K562 (cell line): ENCODE measurements around the gene CD40.

ENCODE experiments used
- CTCF ChIP-seq, 3 experiments: IDR thresholded peaks in 2 of 3; conservative IDR thresholded peaks in 1 of 3; 2 replicates each; pipeline ENCODE4 v1.5.1; 2011 to 2012; ENCODE audit warnings: low read length in 3 of 3, mild to moderate bottlenecking in 3 of 3, control low read depth in 2 of 3, improper control_type of control experiment in 1 of 3, inconsistent platforms in 1 of 3, low read depth in 1 of 3, mixed read lengths in 1 of 3, moderate library complexity in 1 of 3; ENCODE audit not compliant: insufficient read depth in 2 of 3
- FOXA1 ChIP-seq: fragments of 450-650 bp; IDR thresholded peaks from 2 replicates; pipeline ENCODE4 v1.6.1; 2016; ENCODE audit warnings: mild to moderate bottlenecking, borderline replicate concordance
- GABPA ChIP-seq: fragments of 200-800 bp; sonication (Bioruptor generic); conservative IDR thresholded peaks from 2 replicates; pipeline ENCODE4 v1.6.1; 2016; ENCODE audit warnings: low read depth, missing genetic modification characterization, missing compliant biosample characterization
- NCOA1 ChIP-seq: fragments of 450-650 bp; IDR thresholded peaks from 2 replicates; pipeline ENCODE4 v1.6.1; 2016; ENCODE audit warnings: low read depth
- PHF20 ChIP-seq: fragments of 450-650 bp; IDR thresholded peaks from 2 replicates; pipeline ENCODE4 v1.6.1; 2018; ENCODE audit not compliant: partially characterized antibody
- POLR2AphosphoS5 ChIP-seq: IDR thresholded peaks from 2 replicates; pipeline ENCODE4 v1.6.1; 2011; ENCODE audit warnings: mild to moderate bottlenecking, low read depth, low read length, moderate library complexity; ENCODE audit not compliant: control insufficient read depth, insufficient read depth
- SETDB1 ChIP-seq: IDR thresholded peaks from one replicate; pipeline ENCODE4 v1.6.1; 2012; ENCODE audit warnings: low read length, control low read depth, inconsistent platforms
- SP1 ChIP-seq: sonication (generic); formaldehyde crosslinking; IDR thresholded peaks from 2 replicates; pipeline ENCODE4 v1.8.1; 2022; ENCODE audit warnings: mild to moderate bottlenecking, missing genetic modification reagents
- ZBTB11 ChIP-seq, 3 experiments: fragments of 200-800 bp in 1 of 3; fragments of 250-450 bp in 1 of 3; fragments of 450-650 bp in 1 of 3; sonication (Bioruptor Pico) in 1 of 3; sonication (Bioruptor generic) in 1 of 3; formaldehyde crosslinking in 1 of 3; IDR thresholded peaks; 2 replicates each; pipeline versions ENCODE4 v1.6.1 to v1.8.0; 2016 to 2022; ENCODE audit warnings: mild to moderate bottlenecking in 2 of 3, missing genetic modification characterization in 2 of 3, missing compliant biosample characterization in 1 of 3, moderate library complexity in 1 of 3
- ZFX ChIP-seq: sonication (generic); formaldehyde crosslinking; IDR thresholded peaks from 2 replicates; pipeline ENCODE4 v1.8.0; 2022; ENCODE audit warnings: mild to moderate bottlenecking, missing genetic modification reagents, moderate library complexity
- ZNF274 ChIP-seq: IDR thresholded peaks from 2 replicates; pipeline ENCODE4 v1.6.1; 2011; ENCODE audit warnings: low read depth, mild to moderate bottlenecking, low read length, moderate library complexity, borderline replicate concordance
- ZNF699 ChIP-seq: fragments of 250-450 bp; sonication (Bioruptor Pico); IDR thresholded peaks from 2 replicates; pipeline ENCODE4 v1.8.0; 2021; ENCODE audit warnings: mild to moderate bottlenecking, moderate library complexity; ENCODE audit not compliant: insufficient replicate concordance

- TF ChIP-seq SP1: no peak
- no peak for TF ChIP-seq ZNF274
- no peak for TF ChIP-seq SETDB1
- TF ChIP-seq PHF20: no peak
- no peak for TF ChIP-seq FOXA1
- no peak for TF ChIP-seq ZFX (CRISPR knock-in tag)
- no peak for TF ChIP-seq NCOA1
- no peak for TF ChIP-seq CTCF (IDR thresholded peaks at IDR 0.05 in 2 of 3, conservative IDR thresholded peaks at IDR 0.05 in 1 of 3; ENCODE audit: insufficient read depth in 2 of 3, low read depth in 1 of 3, low read length in 3 of 3)
- no peak for TF ChIP-seq ZBTB11 (CRISPR knock-in tag; IDR thresholded peaks at IDR 0.05)
- no peak for TF ChIP-seq ZNF699 (CRISPR knock-in tag)
- TF ChIP-seq GABPA: no peak
- no peak for TF ChIP-seq POLR2AphosphoS5
Observed at GRCh38 chr20:46073024-46073423, 45.1 kb upstream of the CD40 start.
